ENCODE results near the gene SLC27A3. TPM values are rescaled to one million over a fixed set of nuclear protein-coding genes. Genes with fewer than 3 reads are reported as not detected.

Gene SLC27A3
- polyA plus RNA-seq, 1 experiment = 25.4 TPM

DNA sequence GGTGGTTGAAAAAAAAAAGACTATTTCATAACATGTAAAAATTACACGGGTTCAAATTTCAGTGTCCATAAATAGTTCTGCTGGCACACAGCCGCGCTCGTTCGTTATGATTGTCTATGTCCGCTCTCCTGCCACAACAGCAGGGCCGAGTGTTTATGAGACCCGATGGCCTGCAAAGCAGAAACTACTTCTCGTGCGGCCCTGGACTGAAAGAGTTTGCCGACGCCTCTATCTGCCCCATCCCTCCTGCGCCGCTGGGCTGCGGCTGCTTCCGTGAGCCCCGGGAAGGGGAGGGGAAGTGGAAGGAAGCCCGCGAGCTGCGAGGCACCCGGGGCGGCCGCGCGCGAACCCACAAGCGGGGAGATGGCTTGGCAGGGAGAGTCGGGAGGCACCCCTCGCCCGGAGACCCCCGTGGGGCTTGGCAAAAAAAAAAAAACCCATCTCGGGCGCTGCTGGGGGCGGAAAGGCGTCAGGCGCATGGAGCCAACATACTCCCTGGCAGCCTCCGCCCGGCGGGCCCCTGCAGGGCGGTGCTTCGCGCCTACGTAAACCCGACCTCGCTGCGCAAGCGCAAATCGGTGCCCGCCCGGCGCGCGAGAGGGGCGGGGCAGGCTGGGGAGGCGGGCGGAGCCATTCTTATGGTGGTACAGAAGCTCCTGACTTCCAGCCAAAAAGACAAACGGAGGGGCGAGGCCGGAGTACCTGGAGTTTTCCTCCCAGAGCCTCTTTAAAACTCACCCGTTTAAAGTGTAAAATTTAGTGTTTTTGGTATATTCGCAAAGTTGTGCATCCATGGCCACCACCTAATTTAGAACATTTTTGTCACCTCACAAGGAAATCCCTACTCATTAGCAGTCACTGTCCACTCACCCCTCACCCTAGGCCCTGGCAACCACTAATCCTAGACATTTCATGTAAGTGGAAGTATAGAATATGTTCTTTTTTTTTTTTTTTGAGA is 8.3 kb downstream of the SLC27A3 start:
- Histone ChIP-seq H3K27me3 (ENCODE audit: control insufficient read depth, insufficient read depth, low read length) (no peaks in the 10 kb centered on the region), H3K4me3 (ENCODE audit: low read depth, low read length) (peak overlapping the region; percentile 63), H3K36me3 (ENCODE audit: control insufficient read depth, insufficient read depth, low read length) (no peaks in the 10 kb centered on the region)
- TF ChIP-seq, protein P1, sequence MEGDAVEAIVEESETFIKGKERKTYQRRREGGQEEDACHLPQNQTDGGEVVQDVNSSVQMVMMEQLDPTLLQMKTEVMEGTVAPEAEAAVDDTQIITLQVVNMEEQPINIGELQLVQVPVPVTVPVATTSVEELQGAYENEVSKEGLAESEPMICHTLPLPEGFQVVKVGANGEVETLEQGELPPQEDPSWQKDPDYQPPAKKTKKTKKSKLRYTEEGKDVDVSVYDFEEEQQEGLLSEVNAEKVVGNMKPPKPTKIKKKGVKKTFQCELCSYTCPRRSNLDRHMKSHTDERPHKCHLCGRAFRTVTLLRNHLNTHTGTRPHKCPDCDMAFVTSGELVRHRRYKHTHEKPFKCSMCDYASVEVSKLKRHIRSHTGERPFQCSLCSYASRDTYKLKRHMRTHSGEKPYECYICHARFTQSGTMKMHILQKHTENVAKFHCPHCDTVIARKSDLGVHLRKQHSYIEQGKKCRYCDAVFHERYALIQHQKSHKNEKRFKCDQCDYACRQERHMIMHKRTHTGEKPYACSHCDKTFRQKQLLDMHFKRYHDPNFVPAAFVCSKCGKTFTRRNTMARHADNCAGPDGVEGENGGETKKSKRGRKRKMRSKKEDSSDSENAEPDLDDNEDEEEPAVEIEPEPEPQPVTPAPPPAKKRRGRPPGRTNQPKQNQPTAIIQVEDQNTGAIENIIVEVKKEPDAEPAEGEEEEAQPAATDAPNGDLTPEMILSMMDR (IDR thresholded peaks at IDR 0.05; ENCODE audit: insufficient read depth, low read depth, low read length) = 0 out of 2 replicates have a peak, but pooled peaks have one; percentile 13
- POLR2A ChIA-PET = no interaction called here
- DNase-seq (ENCODE audit: low read depth) = peak; percentile 44
- CTCF ChIA-PET = interaction anchor here (1.0 kb wide), 1 partner anchor 16 kb away, joined by 4 read pairs; no protein-coding TSS in a partner anchor

DNA sequence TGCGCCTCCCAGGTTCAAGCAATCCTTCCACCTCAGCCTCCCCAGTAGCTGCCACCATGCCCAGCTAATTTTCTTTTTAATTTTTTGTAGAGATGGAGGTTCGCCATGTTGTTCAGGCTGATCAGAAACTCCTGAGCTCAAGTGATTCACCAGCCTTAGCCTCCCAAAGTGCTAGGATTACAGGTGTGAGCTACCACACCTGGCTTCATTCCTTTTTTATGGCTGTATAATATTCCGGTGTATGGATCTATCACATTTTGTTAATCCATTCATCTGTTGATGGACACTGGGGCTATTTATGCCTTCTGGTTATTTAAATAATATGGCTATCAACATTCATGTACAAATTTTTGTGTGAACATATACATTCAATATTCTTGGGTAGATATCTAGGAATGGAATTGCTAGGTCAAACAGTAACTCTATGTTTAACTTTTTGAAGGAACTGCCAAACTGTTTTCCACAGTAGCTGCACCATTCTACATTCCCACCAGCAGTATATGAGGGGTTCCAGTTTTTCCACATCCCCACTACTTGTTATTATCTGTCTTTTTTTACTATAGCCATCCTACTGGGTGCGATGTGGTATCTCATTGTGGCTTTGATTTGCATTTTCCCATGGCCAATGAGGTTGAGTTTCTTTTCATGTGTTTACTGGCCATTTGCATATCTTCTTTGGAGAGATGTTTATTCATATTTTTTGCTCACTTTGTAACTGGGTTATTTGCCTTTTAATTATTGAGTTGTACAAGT is 11.0 kb downstream of the SLC27A3 start:
- H3K27me3 ChIP-seq (ENCODE audit: control insufficient read depth, insufficient read depth, low read length) = no peaks in the 10 kb centered on the region
- H3K36me3 ChIP-seq (ENCODE audit: control insufficient read depth, insufficient read depth, low read length) = no peaks in the 10 kb centered on the region
- no peak overlapping the region for H3K4me3 ChIP-seq (ENCODE audit: low read depth, low read length)
- DNase-seq (ENCODE audit: low read depth) = no peak
- CTCF ChIA-PET = interaction anchor here (1.2 kb wide), 1 partner anchor 11 kb away, joined by 5 read pairs; no protein-coding TSS in a partner anchor
- TF ChIP-seq, protein P1 (IDR thresholded peaks at IDR 0.05; ENCODE audit: insufficient read depth, low read depth, low read length) = no peak
- POLR2A ChIA-PET = no interaction called here

DNA sequence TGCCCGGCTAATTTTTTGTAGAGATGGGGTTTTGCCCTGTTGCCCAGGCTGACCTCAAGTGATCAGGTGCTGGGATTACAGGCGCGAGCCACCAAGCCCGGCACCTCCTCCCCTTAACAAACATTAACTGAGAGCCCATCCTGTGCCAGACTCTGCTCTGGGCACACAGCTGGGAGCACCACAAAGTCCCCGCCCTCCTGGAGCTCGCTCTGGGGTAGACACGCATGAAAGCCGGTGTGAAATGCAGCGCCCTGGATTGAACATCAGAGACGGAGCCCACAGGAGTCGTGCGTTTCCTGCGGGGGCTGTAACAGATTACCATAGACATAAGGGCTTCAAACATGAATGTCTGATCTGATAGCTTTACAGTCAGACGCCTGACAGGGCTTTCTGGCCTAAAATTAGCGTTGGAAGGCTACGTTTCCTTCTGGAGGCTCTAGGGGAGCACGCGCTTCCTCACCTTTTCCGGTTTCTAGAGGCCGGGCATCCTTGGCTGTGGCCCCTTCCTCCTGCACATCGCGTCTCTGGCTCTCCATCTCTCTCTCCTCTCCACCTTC is 14.3 kb downstream of the SLC27A3 start:
- Histone ChIP-seq H3K4me3 (ENCODE audit: low read depth, low read length) (no peak overlapping the region), H3K27me3 (ENCODE audit: control insufficient read depth, insufficient read depth, low read length) (no peaks in the 10 kb centered on the region), H3K36me3 (ENCODE audit: control insufficient read depth, insufficient read depth, low read length) (no peaks in the 10 kb centered on the region)
- TF ChIP-seq, protein P1 (IDR thresholded peaks at IDR 0.05; ENCODE audit: insufficient read depth, low read depth, low read length) = no peak
- DNase-seq (ENCODE audit: low read depth) = no peak
- POLR2A ChIA-PET = no interaction called here
- CTCF ChIA-PET = interaction anchor here (1.6 kb wide), 1 partner anchor 156 kb away, joined by 4 read pairs; no protein-coding TSS in a partner anchor

DNA sequence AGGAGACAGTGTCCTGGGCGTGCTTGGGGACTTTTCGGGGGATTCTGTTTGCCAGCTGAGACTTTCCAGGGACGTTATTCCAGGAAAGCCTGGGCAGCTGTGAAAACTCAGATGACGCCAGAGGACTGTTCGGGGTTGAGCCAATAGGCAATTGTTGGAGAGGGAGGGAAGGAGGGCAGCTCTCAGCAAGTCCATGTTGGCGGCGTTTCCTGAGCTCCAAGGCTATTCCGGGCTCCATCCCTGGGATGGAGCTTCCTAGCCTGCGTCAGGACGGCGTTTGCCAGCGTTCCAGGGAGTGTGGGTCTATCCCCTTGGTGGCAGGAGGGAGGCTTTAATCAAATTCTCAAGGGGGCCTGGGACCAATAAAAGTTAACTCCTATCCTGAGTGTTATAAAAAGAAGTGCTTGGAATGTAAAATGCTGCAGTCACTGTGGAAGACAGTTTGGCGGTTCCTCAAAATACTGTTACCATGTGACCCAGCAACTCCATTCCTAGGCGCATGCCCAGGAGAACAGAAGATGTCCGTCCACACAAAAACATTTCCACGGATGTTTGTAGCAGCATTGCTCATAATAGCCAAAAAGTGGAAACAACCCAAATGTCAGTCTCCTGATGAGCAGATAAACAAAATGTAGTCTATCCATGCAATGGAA is 15.2 kb downstream of the SLC27A3 start:
- H3K27me3 ChIP-seq (ENCODE audit: control insufficient read depth, insufficient read depth, low read length) = no peaks in the 10 kb centered on the region
- TF ChIP-seq, protein P1 (IDR thresholded peaks at IDR 0.05; ENCODE audit: insufficient read depth, low read depth, low read length) = no peak
- peak; percentile 34 for DNase-seq (ENCODE audit: low read depth)
- peak overlapping the region; percentile 18; the same call in 1 of the 2 replicates for H3K4me3 ChIP-seq (ENCODE audit: low read depth, low read length)
- POLR2A ChIA-PET = no interaction called here
- no peaks in the 10 kb centered on the region for H3K36me3 ChIP-seq (ENCODE audit: control insufficient read depth, insufficient read depth, low read length)
- CTCF ChIA-PET = interaction anchor here (1.6 to 3.8 kb wide), 2 partner anchors 155 to 197 kb away, joined by 4 to 23 read pairs; partner anchors contain the start of gene RAB13
